ENCODE results near the gene STARD7.
"Not testable (repeated sequence)": the region's sequence is repeated elsewhere in the genome, so short reads cannot be mapped to it uniquely, and the experiment has no call there.

STARD7 gene, protein sequence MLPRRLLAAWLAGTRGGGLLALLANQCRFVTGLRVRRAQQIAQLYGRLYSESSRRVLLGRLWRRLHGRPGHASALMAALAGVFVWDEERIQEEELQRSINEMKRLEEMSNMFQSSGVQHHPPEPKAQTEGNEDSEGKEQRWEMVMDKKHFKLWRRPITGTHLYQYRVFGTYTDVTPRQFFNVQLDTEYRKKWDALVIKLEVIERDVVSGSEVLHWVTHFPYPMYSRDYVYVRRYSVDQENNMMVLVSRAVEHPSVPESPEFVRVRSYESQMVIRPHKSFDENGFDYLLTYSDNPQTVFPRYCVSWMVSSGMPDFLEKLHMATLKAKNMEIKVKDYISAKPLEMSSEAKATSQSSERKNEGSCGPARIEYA

DNA sequence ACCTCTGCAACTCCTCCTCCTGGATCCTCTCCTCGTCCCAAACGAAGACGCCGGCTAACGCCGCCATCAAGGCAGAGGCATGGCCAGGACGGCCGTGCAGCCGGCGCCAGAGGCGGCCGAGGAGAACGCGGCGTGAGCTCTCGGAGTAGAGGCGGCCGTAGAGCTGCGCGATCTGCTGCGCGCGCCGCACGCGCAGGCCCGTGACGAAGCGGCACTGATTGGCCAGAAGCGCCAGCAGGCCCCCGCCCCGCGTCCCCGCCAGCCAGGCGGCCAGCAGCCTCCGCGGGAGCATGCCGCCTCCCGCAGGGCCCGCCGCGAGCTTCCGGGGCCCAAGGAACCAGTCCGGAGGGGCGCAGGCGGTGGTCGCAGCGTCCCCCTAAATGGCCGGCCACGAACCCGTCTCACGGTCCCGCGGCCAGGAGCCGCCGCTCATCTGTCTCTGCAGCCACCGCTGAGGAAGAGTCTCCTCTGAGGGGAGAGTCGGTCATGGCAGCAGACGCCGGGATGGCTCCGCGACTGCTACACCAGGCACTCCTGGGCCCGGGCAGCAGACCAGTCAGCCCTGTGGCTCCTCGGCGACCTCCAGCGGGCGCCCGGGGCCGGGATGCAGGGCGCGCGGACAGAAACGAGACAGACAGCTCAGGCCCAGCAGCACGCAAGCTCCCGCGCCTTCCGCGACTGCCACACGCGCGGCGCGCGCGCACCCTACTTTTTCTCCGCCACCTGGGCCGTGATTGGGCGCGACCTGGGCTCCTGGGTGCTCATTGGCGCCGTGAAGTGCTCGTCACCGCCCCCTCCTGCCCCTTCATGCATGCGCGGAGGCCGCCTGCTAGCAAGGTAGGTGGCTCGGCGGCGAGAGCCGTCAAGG lies at the start of gene STARD7:
Gene STARD7, minus strand, starts transcription at position 685 of the 868 bp plus-strand sequence. Its CDS starts 393 bp downstream, at position 292.
- DNase-seq = peak; percentile 97

DNA sequence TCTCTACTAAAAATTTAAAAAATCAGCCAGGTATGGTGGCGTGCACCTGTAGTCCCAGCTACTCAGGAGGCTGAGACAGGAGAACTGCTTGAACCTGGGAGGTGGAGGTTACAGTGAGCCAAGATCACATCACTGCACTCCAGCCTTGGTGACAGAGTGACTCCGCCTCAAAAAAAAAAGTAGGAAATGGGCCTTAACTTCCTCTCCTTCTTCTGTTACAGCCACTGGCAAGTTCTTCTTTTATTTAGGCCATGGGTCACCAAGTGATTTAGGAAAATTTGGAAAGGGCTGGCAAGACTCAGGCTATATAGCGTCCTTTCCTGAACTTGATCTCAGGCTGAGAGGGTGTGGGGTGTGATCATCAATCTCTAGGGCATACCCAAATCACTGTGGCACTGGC lies 49.1 kb upstream of the STARD7 start:
- DNase-seq = not testable (repeated sequence)

DNA sequence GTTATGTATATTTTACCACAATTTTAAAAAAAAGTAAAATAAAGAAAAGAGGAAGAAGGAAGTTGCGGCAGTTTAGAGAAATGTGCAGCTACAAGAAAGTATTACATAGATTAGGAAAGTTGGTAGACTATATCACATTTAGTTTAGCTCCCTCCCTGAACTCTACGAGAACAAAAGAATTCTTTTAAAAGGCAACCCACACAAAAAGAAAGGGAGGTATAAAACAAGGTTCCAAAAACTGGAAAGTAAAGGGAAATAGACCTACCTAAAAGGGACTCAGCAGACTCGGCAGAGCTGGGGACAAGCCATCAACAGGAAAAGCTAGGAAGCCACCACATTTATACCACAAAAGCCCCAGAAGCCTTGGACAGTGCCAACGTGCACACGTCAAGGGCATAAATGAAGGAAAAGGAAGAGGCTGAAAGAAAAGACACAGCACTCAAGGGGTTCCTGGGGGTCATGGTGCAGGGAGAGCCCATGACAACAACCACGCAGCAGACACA lies 48.0 kb upstream of the STARD7 start:
- DNase-seq = no peak

DNA sequence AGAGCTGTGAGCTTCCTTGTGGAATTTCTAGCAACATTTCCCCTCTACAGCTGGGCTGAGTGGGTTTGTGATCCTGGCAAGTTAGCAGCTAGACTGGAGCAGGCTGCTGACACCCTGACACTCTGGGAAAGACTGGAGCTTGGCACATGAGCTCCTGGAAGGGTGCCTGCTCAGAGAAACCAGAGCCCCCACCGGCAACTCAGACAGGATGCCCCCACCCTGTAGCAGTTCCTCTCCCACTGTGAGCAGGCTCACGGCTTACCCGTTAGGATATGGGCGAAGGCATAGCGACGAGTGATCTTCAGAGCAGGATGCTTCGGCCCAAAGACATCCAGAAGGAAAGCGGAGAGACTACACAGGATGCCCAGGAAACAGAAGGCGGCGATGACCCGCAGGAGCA lies 45.9 kb upstream of the STARD7 start:
- DNase-seq = no peak

DNA sequence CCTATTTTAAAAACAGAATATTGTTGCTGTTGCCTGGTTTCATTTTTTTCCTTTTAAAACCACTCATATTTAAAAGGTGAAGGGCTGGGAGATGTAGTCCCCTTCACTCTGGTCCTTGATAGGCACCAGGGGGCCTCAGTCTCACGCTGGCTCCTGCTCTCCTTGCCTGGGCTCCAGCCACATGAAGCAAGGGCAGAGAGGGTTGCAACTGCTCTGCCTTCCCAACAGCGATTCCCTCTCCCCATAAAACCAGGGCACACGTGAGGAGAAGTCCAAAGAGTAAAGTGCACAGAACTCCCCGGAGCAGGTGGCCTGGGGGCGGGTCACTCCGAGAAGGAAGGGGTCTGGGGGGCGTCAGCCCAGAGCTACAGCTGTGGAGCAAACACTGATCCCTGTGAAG lies 44.4 kb upstream of the STARD7 start:
- no peak for DNase-seq

DNA sequence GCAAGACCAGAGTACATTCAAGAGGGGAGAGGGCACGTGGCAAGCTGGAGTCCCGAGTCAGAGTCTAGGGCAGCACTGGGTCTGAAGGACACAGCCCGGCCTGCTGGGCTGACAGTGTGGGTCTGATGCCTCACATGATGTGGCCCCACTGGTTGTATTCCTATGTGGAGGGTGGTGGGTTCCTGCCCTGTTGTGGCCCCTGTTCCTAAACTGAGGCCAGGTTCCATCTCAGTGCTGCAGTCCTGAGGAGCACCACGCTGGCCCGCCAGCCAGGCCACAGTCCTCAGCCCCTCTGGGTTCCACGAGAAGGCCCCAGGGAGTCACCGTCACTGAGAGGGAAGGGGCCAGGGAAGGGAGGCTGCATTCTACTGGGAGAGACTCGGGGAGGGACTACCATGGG lies 43.9 kb upstream of the STARD7 start:
- no peak for DNase-seq

DNA sequence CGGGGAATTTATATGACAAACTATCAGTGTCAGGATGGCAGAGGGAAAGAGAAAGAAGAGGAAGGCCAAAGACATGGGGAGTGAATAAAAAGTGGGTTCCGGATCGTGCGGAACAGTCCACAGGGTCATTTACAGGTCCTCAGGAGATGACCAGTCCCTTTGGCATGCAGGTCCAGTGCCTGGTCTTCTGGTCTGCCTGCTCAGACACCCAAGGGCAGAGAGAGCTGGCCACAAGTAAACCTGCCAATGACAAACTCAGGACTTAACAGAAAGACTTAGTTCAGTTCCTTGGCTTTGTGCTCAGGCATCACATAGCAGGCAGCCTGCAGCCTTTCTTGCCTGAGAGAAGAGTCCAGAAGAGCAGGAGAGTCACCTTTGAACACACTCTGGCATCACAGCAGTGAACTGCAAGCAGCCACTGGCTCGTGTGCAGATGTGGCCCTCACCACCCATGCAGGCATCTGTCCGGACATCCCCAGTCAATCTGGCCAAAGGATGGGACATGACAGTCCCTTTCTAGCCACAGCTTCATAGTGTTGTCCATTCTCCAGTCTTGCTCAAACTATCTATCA lies 43.2 kb upstream of the STARD7 start:
- peak; percentile 76 for DNase-seq

DNA sequence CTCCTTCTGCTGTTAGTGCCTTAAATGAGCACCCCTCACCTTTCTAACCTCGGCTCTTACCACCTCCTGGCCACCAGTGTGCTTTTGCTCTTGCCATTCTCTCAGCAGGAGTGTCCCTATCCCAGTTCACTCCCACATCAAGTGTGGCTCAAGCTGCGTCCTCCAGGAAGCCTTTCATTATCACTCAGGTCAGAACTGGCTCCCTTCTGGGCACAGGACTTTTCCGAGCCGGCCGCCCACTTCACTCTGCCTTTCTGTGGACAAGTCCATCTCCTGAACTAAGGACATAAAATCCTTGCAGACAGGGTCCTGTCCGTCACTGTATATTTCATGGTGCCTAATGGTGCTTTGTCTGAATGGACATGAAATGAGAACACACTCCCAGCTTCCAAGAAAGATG lies 41.6 kb upstream of the STARD7 start:
- no peak for DNase-seq

DNA sequence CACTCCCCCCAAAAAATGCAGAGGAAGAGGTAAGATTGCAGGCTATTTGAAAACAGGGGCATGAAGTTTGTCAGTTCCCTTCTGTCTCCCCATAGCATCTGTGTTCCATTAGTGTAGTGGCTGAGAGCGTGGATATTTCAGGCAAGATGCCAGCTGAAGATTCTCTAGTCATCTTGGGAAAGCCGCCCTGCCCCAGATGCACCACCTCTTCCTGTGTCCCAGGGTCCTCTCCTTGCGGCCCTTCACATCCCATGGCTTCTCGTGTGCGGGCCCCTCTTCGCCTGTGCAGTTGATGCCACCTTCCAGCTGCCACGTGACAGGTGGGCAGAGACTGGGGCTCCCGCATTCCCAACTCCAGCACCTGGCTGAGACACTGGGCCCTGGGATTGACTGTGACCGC lies 41.0 kb upstream of the STARD7 start:
- peak; percentile 6 for DNase-seq

DNA sequence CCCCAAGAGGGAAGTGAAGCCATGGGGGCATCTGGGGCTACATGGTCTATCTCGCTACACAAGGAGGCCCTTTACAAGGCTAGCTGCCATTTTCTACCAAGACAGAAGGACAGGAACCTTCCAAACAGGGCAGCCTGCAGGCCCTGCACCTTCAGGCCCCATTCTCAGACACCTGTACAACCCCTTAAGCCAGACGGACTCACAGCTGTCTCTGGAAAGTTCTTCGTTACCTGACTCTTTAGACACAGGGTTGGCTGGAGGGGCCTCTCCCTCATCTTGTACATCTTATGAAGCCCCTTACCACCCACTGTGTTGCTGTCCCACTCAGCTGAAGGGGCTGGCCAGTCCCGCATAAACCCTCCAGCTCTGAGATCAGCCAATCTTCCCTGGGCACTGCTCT lies 40.0 kb upstream of the STARD7 start:
- no peak for DNase-seq

DNA sequence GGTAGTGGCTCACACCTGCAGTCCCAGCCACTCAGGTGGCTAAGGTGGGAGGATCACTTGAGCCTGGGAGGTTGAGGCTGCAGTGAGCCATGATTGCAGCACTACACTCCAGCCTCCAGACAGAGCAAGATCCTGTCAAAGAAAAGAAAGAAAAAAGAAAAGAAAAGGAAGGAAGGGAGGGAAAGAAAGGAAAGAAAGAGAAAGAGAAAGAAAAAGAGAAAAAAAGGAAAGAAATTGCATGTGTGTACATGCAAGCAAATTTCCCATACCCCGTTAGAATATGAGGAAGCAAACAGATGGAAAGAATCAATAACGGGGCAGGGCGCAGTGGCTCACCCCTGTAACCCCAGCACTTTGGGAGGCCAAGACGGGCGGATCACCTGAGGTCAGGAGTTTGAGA lies 39.3 kb upstream of the STARD7 start:
- DNase-seq = no peak

DNA sequence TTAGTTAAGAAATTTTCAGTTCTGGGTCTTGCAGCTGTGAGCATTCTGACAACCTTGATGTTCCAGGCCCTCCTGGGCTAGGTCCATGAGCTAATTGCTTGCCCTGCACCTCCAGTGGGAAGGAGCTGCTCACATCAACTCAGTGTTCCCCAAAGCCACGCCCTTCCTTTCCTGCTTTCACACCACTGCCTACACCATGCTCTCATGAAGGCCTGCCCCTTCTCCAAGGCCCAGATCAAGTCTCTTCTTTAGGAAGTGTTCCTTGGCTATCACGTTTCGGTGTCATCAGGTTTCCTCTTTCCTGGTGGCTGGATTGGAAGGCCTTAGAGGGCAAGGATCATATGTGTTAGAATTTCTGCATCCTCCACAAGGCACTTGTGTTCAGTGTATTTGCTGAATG lies 38.4 kb upstream of the STARD7 start:
- DNase-seq = no peak

DNA sequence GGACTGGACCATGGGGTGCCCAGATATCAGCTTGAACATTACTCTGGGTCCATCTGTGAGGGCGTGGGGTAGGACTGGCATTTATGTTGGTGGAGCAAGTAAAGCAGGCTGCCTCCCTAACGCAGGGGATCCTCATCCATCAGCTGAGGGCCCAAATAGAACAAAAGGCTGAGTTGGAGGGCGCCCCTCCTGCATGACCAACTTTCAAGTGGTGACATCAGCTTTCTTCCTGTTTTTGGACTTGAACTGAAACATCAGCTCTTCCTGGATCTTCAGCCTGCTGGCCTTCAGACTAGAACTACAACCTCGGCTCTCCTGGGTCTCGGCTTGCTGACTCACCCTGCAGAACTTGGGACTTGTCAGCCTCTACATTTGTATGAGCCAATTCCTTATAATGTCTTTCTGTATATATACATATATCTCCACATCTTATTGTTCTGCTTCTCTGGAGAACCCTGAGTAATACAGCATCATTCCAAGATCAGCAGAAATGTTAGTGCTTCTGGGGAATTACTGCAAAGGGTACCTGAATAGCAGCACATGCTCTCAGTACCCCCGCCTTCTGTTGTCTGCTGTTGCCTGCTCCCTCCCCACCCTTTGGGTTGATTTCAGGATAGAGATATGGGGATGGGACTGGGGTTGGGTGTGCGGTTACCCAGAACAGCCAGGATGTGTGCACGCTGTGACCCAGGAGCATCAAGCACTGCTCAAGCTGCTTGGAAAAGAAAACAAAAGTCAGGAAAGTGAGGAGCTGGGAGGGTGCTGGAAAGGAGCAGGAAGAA lies 37.2 kb upstream of the STARD7 start:
- peak; percentile 37 for DNase-seq

DNA sequence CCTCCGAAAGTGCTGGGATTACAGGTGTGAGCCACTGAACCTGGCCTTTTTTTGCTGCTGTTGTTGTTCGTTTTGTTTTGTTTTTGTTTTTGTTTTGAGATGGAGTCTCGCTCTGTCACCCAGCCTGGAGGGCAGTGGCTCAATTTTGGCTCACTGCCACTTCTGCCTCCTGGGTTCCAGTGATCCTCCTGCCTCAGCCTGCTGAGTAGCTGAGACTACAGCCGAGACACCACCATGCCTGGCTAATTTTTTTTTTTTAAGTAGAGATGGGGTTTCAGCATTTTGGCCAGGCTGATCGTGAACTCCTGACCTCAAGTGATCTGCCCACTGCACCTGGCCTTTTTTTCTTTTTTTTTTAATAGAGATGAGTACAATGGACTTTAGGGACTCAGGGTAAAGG lies 35.2 kb upstream of the STARD7 start:
- DNase-seq = no peak

DNA sequence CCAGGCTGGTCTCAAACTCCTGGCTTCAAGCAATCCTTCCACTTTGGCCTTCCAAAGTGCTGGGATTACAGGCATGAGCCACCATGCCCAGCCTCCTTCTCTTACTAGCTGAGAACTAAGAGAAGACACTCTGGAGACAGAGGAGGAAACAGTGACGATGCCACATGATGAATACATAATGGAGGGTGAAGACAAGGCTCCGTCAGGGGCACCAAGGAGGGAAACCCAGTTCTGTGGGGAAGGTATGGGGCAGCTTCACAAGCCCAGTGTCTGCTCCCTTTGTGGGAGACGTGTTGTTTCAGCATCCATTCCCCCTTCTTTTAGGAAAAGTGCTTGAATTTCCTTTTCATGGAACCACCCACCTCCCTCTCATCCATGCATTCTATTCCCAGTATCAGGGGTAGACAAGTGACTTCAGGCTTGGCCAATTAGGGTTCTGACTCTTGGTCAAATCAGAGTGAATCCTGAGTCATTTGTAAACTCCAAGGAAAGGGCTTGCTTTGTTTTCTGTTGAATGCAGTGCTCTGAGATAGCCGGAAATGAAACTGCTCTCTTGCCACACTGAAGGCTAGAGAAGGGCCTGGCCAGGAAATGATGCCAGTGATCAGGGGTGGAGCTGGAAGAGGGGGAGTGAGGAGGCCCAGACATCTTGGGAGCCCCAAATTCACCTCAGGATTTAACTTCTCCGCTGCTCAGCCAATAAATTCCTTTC lies 33.4 kb upstream of the STARD7 start:
- DNase-seq = peak; percentile 87

DNA sequence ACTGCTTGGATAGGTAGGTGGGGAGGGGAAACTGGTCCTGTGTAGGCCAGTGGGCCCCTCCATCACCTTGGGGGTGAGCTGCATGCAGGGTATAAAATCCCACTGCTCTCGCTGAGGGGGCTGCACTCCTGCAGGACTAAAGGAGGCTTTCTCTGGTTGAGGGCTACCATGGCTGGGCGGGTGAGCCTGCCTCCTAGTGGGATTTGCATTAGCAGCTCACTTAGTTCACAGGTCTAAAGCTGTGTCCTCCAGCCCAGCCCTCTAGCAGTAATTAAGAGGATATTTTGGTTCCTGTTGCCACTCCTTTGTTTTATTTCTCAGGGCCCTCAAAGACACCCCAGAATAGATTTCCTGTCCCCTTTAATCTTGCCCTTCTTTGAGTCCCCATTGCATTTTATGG lies 32.6 kb upstream of the STARD7 start:
- DNase-seq = no peak

DNA sequence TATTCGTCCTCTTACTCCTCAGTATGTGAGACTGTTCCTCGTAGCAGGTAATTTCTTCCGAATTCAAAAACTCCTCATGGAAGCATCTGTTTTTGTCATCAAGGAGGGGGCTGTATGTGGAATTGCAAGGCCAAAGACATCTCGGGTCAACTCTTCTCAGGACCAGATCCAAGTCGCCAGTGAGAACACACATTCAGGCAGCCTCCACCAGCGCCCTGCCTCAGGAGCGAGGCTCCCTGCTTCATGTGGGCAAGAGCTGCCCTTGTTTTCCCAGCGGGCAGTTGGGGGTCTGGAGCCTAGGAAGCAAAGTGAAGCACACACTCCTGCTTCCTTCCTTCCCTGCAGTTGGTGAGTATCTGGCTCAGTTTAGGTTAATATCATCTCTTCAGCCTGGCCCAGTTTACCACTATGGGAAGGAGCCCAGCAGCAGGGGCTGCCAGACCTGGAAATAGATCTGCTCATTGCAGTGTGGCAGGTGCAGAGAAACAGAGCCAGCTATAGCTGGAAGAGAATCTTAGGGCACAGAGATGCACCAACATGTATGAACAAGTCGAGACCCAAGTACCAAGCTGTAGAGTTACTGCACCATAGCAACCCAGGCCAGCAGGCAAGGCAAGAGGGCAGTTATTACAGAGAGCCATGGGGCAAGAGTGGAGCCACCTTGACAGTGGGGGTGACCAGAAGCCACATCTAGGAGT lies 31.9 kb upstream of the STARD7 start:
- no peak for DNase-seq

DNA sequence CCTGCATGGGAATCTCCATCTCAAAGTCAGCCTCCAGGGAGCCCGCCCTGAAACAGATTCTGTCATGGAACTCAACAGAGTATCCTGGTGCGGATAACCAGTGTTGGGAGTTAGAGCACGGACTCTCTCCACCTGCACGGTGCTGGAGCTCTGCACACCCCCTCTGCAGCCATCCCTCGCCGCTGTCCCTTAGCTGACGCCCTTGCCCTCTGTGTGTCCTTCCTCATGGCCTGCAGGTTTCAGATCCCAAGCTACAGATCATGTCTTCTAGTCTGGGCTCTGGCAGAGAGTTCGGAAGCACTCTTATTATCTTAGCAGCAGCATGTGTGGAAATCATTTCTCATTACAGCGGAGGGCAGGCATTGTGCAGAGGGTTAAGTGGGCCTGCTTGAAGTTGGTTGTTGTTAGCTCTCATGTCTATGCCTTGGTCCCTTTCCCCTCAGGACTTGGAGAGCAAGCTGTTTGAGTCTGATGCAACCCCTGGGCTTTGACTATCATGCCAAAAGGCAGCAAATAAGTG lies 31.2 kb upstream of the STARD7 start:
- no peak for DNase-seq

DNA sequence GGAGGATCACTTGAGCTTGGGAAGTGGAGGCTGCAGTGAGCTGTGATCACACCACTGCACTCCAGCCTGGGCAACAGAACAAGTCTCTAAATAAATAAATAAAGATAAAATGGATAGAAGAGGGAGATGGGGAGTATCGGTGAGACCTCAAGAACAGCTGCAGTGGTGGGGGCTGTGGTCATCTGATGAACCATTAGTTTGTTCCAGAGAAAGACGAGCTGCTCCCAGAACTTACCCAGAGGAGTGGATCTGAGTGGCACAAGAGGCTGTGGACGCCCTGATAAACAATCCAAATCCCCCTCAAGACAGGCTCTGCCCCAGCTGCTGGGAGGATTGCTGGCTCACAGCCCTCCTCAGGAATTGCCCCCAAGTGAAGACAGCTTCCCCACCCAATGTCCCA lies 30.5 kb upstream of the STARD7 start:
- no peak for DNase-seq

DNA sequence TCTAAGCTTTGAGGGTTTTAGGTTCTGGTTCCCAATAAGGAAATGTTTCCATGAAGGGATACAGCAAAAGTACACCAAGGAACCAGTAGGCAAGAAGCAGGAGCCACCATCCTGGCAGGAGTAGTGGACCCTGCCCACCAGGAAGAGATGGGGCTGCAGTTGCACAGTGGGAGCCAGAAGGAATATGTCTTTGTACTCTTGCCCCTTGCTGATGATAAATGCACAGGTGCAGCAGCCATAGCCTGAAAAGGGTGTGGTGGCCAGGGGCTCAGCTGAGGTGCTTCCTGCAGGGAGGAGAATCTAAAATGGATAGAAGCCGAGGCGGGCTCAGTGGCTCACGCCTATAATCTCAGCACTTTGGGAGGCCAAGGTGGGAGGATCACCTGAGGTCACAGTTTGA lies 29.6 kb upstream of the STARD7 start:
- DNase-seq = no peak

DNA sequence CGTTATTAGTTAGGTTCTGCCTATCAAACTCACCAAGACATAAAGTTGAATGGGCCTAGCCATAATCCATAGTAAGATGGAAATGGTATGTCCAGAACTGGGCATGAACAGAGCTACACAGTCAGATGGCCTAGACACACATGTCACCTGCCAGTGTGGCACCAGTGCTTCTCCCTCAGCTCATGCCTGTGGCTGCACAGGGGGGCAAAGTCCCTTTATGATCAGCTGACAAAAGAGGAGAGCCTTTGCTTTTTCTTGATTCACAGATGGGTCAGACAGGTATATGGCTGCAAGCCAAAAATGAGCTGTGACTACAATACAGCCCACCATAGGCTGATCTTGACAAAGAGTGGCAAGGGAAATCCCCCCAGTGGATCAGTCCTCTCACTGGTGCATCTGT lies 28.3 kb upstream of the STARD7 start:
- no peak for DNase-seq
